Subcutaneous adipose tissue (tissue), 4 donors: Measurements from ENCODE around the gene CALM1. TPM values are rescaled to one million over a fixed set of nuclear protein-coding genes. Genes with fewer than 3 reads are reported as not detected.

Experiments
- CTCF ChIP-seq: fragments of 450-650 bp; IDR thresholded peaks from one replicate; pipeline ENCODE4 v1.5.1; 2016; ENCODE audit warnings: low read depth, mild to moderate bottlenecking, control low read depth, antibody characterized with exemption, moderate library complexity
- total RNA-seq, 4 donors: library from RNA; depleted of rRNA; stranded (reverse); fragments of >200 nt; gene quantifications; one replicate each; pipeline ENCODE4 v1.1.0, GENCODE V29; 2016

Gene CALM1
- total RNA-seq, 4 donors from 2014 or later: 224 to 493 (median 260) TPM

- TF ChIP-seq CTCF: no peak
These were observed 32.4 kb downstream of the CALM1 start for GRCh38 chr14:90429236-90429635.

- TF ChIP-seq CTCF: no peak
These were observed 32.9 kb downstream of the CALM1 start for GRCh38 chr14:90429754-90430153.

GRCh38 chr14:90434370-90435020 is 37.7 kb downstream of the CALM1 start:
- TF ChIP-seq CTCF: no peak

- no peak for TF ChIP-seq CTCF
These were observed 42.0 kb downstream of the CALM1 start for GRCh38 chr14:90438841-90439240.

GRCh38 chr14:90440021-90440451 is 43.2 kb downstream of the CALM1 start:
- no peak for TF ChIP-seq CTCF

- no peak for TF ChIP-seq CTCF
These were observed 43.8 kb downstream of the CALM1 start for GRCh38 chr14:90440592-90440991.

- TF ChIP-seq CTCF: no peak
These were observed 45.6 kb downstream of the CALM1 start for GRCh38 chr14:90442388-90442787.
